CD4-positive, alpha-beta memory T cell (primary cell): Measurements from ENCODE around the gene DOC2B. TPM values are rescaled to one million over a fixed set of nuclear protein-coding genes. Genes with fewer than 3 reads are reported as not detected.

ENCODE experiments used
- CTCF ChIA-PET: fragments of 350-600 bp; sonication (Branson Sonifier 250); formaldehyde crosslinking; loops from one replicate; lab custom pipeline; 2021; ENCODE audit warnings: inconsistent platforms; ENCODE audit not compliant: partially characterized antibody; lab: Charles Lee
- POLR2A ChIA-PET: fragments of 350-600 bp; sonication (Branson Sonifier 250); formaldehyde crosslinking; loops from one replicate; lab custom pipeline; 2021; ENCODE audit not compliant: partially characterized antibody; lab: Charles Lee
- DNase-seq, 5 donors: peaks; one replicate each; pipeline versions ENCODE4 v3.0.0 to v3.0.0-alpha.2; 2020 to 2022; ENCODE audit warnings: mixed read lengths in 1 of 5
- H3K27ac ChIP-seq: one replicate; pipeline ENCODE4 v1.7.0; 2013; ENCODE audit warnings: low read depth, low read length
- H3K27me3 ChIP-seq: 2 replicates; pipeline ENCODE4 v1.7.0; 2013; ENCODE audit warnings: mild to moderate bottlenecking, low read length, moderate library complexity; ENCODE audit not compliant: insufficient read depth
- H3K36me3 ChIP-seq: 2 replicates; pipeline ENCODE4 v1.7.0; 2013; ENCODE audit warnings: mild to moderate bottlenecking, low read length, moderate library complexity; ENCODE audit not compliant: insufficient read depth
- H3K4me1 ChIP-seq: 2 replicates; pipeline ENCODE4 v1.7.0; 2013; ENCODE audit warnings: mild to moderate bottlenecking, low read length, moderate library complexity; ENCODE audit not compliant: insufficient read depth
- H3K4me3 ChIP-seq, 2 donors: one replicate each; pipeline ENCODE4 v1.7.0; 2013; ENCODE audit warnings: low read length in 2 of 2, mild to moderate bottlenecking in 1 of 2
- H3K9me3 ChIP-seq, 2 donors: one replicate each; pipeline ENCODE4 v1.7.0; 2013; ENCODE audit warnings: low read length in 2 of 2, control low read depth in 1 of 2; ENCODE audit not compliant: control insufficient read depth in 1 of 2
- H3K27ac Mint-ChIP-seq, 7 donors: one replicate each; pipeline ENCODE4 v1.8.0; 2020 to 2021; ENCODE audit warnings: mixed read lengths in 7 of 7, mild to moderate bottlenecking in 6 of 7, inconsistent platforms in 3 of 7, moderate library complexity in 3 of 7
- H3K27me3 Mint-ChIP-seq, 2 donors: one replicate each; pipeline ENCODE4 v1.8.0; 2020 to 2021; ENCODE audit warnings: mixed read lengths in 2 of 2
- H3K36me3 Mint-ChIP-seq, 2 donors: one replicate each; pipeline ENCODE4 v1.8.0; 2020 to 2021; ENCODE audit warnings: mixed read lengths in 2 of 2, inconsistent platforms in 1 of 2, mild to moderate bottlenecking in 1 of 2
- H3K4me1 Mint-ChIP-seq, 4 donors: one replicate each; pipeline ENCODE4 v1.8.0; 2020 to 2021; ENCODE audit warnings: mixed read lengths in 4 of 4, mild to moderate bottlenecking in 1 of 4
- H3K4me3 Mint-ChIP-seq, 8 donors: one replicate each; pipeline ENCODE4 v1.8.0; 2020 to 2021; ENCODE audit warnings: mixed read lengths in 8 of 8, mild to moderate bottlenecking in 7 of 8, moderate library complexity in 6 of 8, inconsistent platforms in 3 of 8
- H3K9me3 Mint-ChIP-seq, 8 donors: one replicate each; pipeline ENCODE4 v1.8.0; 2020 to 2021; ENCODE audit warnings: mixed read lengths in 8 of 8, mild to moderate bottlenecking in 5 of 8, inconsistent platforms in 3 of 8, moderate library complexity in 1 of 8
- intact Hi-C: fragments of 100-400 bp; cut with micrococcal nuclease; formaldehyde crosslinking; loops from one replicate; pipeline ENCODE4 v1.15.1; 2023
- polyA plus RNA-seq, 2 donors: library from polyadenylated mRNA; unstranded; fragments of 300-500 nt; fragmentation: Illumina TruSeq; gene quantifications; one replicate each; pipeline ENCODE4 v1.2.3, GENCODE V29; 2021
- total RNA-seq, 2 experiments: library from RNA; stranded (reverse); gene quantifications; one replicate each; pipeline ENCODE4 v1.2.3, GENCODE V29; 2021

DOC2B gene
- total and polyA plus RNA-seq, 4 experiments from 2014 or later, result 0.06 TPM; not detected in 3

DNA sequence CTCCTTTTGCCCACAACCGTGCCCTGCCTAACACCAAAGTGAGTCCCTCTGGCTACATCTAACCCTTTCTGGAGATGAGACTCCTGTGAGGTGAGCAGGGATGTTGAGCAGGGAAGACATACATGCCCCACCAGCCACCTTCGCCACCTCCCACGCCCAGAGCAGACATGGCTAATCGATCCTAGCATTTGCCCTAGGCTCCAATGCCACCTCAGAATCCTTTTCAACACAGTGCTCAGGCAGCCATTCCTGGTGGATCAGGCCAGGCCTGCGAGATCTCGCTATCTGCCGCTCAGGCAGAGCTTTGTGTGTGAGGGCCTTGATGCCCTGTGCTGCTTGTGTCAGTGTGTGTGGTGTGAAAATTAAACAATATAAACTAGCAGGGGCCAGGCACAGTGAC, 23.1 kb downstream of the DOC2B start:
- no peak for DNase-seq
- Mint-ChIP-seq H3K36me3 (no peaks in the 10 kb centered on the region), H3K27me3 (peaks cover 0 to 5% of the 10 kb centered on the region in 2 donors), H3K27ac (no peak overlapping the region), H3K4me1 (no peaks in the 10 kb centered on the region), H3K4me3 (no peak overlapping the region), H3K9me3 (no peaks in the 10 kb centered on the region)
- no peaks in the 10 kb centered on the region for H3K4me1 ChIP-seq
- CTCF ChIA-PET, result no interaction called here
- no peaks in the 10 kb centered on the region for H3K36me3 ChIP-seq
- no peaks in the 10 kb centered on the region for H3K27me3 ChIP-seq
- intact Hi-C loops, result no loop called here
- POLR2A ChIA-PET, result no interaction called here
- H3K27ac ChIP-seq, result no peak overlapping the region
- no peak overlapping the region for H3K4me3 ChIP-seq
- H3K9me3 ChIP-seq, result no peaks in the 10 kb centered on the region

DNA sequence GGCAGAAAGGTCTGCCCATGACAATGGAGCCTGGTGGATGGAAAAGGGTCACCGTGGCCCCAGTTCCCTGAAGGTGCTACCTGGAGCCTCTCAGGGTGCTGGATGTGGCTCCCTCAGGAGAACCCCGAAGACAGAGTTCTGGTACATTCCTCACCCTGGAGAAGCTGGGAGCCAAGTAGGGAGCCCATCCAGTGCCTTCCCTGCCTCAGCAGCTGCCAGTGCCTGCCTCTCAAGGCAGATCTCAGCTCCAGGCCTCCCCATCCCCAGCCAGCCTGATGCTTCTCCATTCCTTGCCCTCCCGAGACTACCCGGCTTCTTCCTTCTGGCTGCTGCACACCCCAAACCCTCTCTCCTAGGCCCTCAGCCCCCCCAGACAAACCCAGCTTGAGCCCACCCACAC, 23.5 kb downstream of the DOC2B start:
- Mint-ChIP-seq H3K27me3 (peaks cover 0 to 5% of the 10 kb centered on the region in 2 donors), H3K36me3 (no peaks in the 10 kb centered on the region), H3K4me1 (no peaks in the 10 kb centered on the region), H3K27ac (no peak overlapping the region), H3K9me3 (no peaks in the 10 kb centered on the region), H3K4me3 (no peak overlapping the region)
- no peak for DNase-seq
- no peaks in the 10 kb centered on the region for H3K27me3 ChIP-seq
- no peaks in the 10 kb centered on the region for H3K36me3 ChIP-seq
- H3K9me3 ChIP-seq, result no peaks in the 10 kb centered on the region
- ChIA-PET POLR2A (no interaction called here), CTCF (no interaction called here)
- H3K4me1 ChIP-seq, result no peaks in the 10 kb centered on the region
- no peak overlapping the region for H3K27ac ChIP-seq
- H3K4me3 ChIP-seq, result no peak overlapping the region
- intact Hi-C loops, result no loop called here

DNA sequence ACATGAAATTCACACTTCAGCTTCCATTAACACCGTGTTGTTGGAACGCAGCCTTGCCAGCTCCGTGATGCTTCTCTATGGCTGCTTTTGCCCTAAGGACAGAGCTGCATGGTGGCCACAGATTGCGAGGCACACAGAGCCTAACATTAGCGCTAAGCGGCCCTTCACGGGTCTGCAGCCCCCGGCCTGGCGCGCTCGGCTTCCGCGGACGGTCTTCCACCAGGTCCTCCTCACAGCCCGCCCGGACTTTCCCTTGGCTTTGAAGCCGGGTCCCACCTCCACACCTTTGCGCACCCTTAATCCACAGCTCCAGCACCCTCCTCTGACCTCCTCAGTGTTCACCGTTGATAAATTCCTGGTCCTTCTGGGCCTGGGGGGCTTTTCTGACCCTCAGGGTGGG, 24.5 kb downstream of the DOC2B start:
- Mint-ChIP-seq H3K36me3 (no peaks in the 10 kb centered on the region), H3K27ac (no peak overlapping the region), H3K4me1 (no peaks in the 10 kb centered on the region), H3K9me3 (no peaks in the 10 kb centered on the region), H3K4me3 (no peak overlapping the region), H3K27me3 (peaks cover 0 to 5% of the 10 kb centered on the region in 2 donors)
- Histone ChIP-seq H3K4me1 (no peaks in the 10 kb centered on the region), H3K27ac (no peak overlapping the region), H3K36me3 (no peaks in the 10 kb centered on the region), H3K9me3 (no peaks in the 10 kb centered on the region), H3K4me3 (no peak overlapping the region), H3K27me3 (no peaks in the 10 kb centered on the region)
- ChIA-PET CTCF (no interaction called here), POLR2A (no interaction called here)
- DNase-seq, result no peak
- intact Hi-C loops, result no loop called here

DNA sequence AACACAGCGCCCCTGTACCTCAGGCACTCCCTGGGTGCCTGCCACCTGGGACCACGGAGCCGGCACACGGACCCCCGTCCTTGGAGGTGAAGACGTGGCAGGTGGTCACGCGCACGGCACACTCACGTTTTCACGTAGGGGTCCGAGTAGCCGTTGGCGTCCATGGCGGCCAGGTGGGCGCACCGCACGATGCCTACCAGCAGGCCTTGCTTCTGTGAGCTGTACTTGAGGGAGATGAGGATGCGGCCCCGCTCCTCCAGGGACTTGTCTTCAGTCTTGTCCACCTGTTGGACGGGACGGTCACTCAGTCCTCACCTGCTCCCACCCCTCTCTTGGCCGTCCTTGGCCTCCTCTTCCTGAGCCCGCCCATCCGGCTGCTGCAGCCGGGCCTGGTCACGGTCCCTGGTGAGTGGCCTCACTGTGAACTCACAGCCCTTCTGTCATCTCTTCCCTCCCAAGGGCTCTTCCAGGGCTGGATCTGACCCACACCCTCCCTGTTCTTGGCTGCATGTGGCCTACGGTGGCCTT, 25.3 kb downstream of the DOC2B start:
- POLR2A ChIA-PET, result no interaction called here
- Histone ChIP-seq H3K36me3 (no peaks in the 10 kb centered on the region), H3K4me1 (no peaks in the 10 kb centered on the region), H3K27ac (no peak overlapping the region), H3K4me3 (no peak overlapping the region), H3K9me3 (no peaks in the 10 kb centered on the region), H3K27me3 (no peaks in the 10 kb centered on the region)
- H3K4me1 Mint-ChIP-seq, result no peaks in the 10 kb centered on the region
- peaks cover 0 to 3% of the 10 kb centered on the region in 2 donors for H3K27me3 Mint-ChIP-seq
- intact Hi-C loops, result no loop called here
- CTCF ChIA-PET, result no interaction called here
- no peaks in the 10 kb centered on the region for H3K9me3 Mint-ChIP-seq
- no peak overlapping the region for H3K27ac Mint-ChIP-seq
- DNase-seq, result no peak
- H3K4me3 Mint-ChIP-seq, result no peak overlapping the region
- no peaks in the 10 kb centered on the region for H3K36me3 Mint-ChIP-seq

DNA sequence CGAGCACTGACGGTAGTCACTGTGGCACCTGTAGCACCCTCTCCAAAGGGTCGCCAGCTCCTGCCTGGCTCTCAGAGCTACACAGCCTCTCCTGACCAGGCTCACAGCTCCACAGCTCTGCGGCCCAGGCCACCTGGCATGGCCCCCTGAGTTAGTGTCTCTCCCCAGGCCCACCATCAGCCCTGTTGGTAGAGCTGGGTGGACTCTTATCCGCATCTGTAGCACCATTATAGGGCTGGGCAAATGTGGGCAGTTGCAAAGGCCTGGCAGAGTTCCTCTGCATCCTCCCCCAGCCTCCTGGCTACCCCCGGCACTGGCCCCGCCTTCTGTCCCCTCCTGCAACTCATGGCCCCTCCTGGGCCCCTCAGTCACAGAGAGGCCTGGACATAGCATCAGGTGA, 25.9 kb downstream of the DOC2B start:
- no peak overlapping the region for H3K4me3 ChIP-seq
- no peaks in the 10 kb centered on the region for H3K9me3 ChIP-seq
- intact Hi-C loops, result no loop called here
- POLR2A ChIA-PET, result no interaction called here
- Mint-ChIP-seq H3K36me3 (no peaks in the 10 kb centered on the region), H3K4me3 (no peak overlapping the region), H3K27me3 (no peaks in the 10 kb centered on the region), H3K4me1 (no peaks in the 10 kb centered on the region), H3K27ac (no peak overlapping the region), H3K9me3 (no peaks in the 10 kb centered on the region)
- no peak overlapping the region for H3K27ac ChIP-seq
- H3K36me3 ChIP-seq, result no peaks in the 10 kb centered on the region
- DNase-seq, result no peak
- H3K4me1 ChIP-seq, result no peaks in the 10 kb centered on the region
- CTCF ChIA-PET, result no interaction called here
- no peaks in the 10 kb centered on the region for H3K27me3 ChIP-seq

DNA sequence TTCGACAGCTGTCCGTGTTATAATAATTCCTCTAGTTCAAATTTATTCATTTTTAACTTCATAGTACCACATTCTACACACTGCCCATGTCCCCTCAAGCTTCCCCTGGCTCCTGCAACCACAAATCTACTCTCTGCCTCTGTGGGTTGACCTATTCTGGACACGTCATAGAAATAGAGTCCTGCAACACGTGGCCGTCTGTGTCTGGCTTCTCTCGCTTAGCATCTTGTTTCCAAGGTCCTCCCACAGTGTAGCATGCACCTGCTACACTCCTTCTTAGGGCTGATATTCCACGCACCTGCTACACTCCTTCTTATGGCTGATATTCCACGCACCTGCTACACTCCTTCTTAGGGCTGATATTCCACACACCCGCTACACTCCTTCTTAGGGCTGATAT, 27.6 kb downstream of the DOC2B start:
- Mint-ChIP-seq H3K27ac (no peak overlapping the region), H3K9me3 (no peaks in the 10 kb centered on the region), H3K27me3 (no peaks in the 10 kb centered on the region), H3K4me3 (no peak overlapping the region), H3K36me3 (no peaks in the 10 kb centered on the region), H3K4me1 (no peaks in the 10 kb centered on the region)
- Histone ChIP-seq H3K9me3 (no peaks in the 10 kb centered on the region), H3K4me1 (no peaks in the 10 kb centered on the region), H3K27me3 (no peaks in the 10 kb centered on the region), H3K36me3 (no peaks in the 10 kb centered on the region), H3K27ac (no peak overlapping the region), H3K4me3 (no peak overlapping the region)
- intact Hi-C loops, result no loop called here
- CTCF ChIA-PET, result no interaction called here
- DNase-seq, result no peak
- POLR2A ChIA-PET, result no interaction called here

DNA sequence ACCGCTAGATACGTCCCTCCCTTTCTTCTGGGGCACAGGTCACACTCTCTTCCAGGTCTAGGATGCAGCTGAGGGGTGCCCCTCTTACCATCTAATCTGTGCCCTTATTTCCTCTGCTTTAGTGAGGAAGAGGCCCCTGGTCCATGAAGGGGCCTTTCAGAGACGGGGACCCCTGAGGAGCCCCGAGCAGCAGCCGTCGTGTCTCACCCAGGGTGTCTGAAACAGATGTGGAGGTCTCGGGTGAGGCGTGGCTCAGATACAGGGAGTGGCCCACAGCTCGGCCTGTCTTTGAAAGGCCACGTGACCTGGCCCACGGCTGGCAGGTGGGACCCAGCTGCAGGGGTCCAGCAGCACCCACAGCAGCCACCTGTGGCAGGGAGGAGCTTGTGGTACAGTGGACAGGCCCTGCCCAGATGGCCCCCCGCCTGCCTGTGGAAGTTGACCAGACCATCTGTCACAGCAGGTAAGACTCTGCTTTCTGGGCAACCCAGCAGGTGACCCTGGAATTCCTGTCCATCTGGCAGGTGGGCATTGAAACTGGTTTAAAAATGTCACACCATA, 28.5 kb downstream of the DOC2B start:
- Mint-ChIP-seq H3K9me3 (no peaks in the 10 kb centered on the region), H3K27me3 (no peaks in the 10 kb centered on the region), H3K4me3 (no peak overlapping the region), H3K36me3 (no peaks in the 10 kb centered on the region), H3K27ac (no peak overlapping the region), H3K4me1 (no peaks in the 10 kb centered on the region)
- H3K36me3 ChIP-seq, result no peaks in the 10 kb centered on the region
- CTCF ChIA-PET, result interaction anchor here (1.9 kb wide), 1 partner anchor 547 kb away, joined by 5 read pairs; no protein-coding TSS in a partner anchor
- no peak overlapping the region for H3K27ac ChIP-seq
- no peak overlapping the region for H3K4me3 ChIP-seq
- DNase-seq, result no peak
- intact Hi-C loops, result no loop called here
- no peaks in the 10 kb centered on the region for H3K27me3 ChIP-seq
- POLR2A ChIA-PET, result no interaction called here
- no peaks in the 10 kb centered on the region for H3K4me1 ChIP-seq
- H3K9me3 ChIP-seq, result no peaks in the 10 kb centered on the region
